SK-N-SH treated with all-trans-retinoic acid at 6 μM for 48 hours (cell line): ENCODE data around the gene ABCC6.

ENCODE experiments used
- ATAC-seq: fragments of 200-7000 bp; cut with Tn5 transposase; 3 replicates; pipeline ENCODE4 v1.9.1; 2020; ENCODE audit warnings: mild to moderate bottlenecking, moderate library complexity
- ARNTL ChIP-seq: fragments of 450-650 bp; formaldehyde crosslinking; IDR thresholded peaks from 2 replicates; pipeline ENCODE4 v1.5.0; 2020; ENCODE audit warnings: low read depth, mild to moderate bottlenecking, moderate library complexity, borderline replicate concordance
- BACH2 ChIP-seq: fragments of 250-450 bp; sonication (Bioruptor Pico); IDR thresholded peaks from 2 replicates; pipeline ENCODE4 v1.9.0; 2021; ENCODE audit warnings: mild to moderate bottlenecking, borderline replicate concordance
- CREB5 ChIP-seq: fragments of 250-450 bp; sonication (Bioruptor Pico); IDR thresholded peaks from 2 replicates; pipeline ENCODE4 v1.5.1; 2020; ENCODE audit warnings: low read depth, mild to moderate bottlenecking, moderate library complexity
- CSDC2 ChIP-seq: fragments of 250-450 bp; sonication (Bioruptor Pico); IDR thresholded peaks from 2 replicates; pipeline ENCODE4 v1.5.0; 2020; ENCODE audit warnings: mild to moderate bottlenecking, moderate library complexity
- CSRNP3 ChIP-seq: fragments of 250-450 bp; sonication (Bioruptor Pico); IDR thresholded peaks from 2 replicates; pipeline ENCODE4 v1.5.1; 2021; ENCODE audit warnings: mild to moderate bottlenecking, moderate library complexity
- ESRRG ChIP-seq: fragments of 250-450 bp; sonication (Bioruptor Pico); IDR thresholded peaks from 2 replicates; pipeline ENCODE4 v1.6.1; 2021; ENCODE audit warnings: mild to moderate bottlenecking
- GLIS3 ChIP-seq: fragments of 250-450 bp; sonication (Bioruptor Pico); IDR thresholded peaks from 2 replicates; pipeline ENCODE4 v1.5.0; 2020; ENCODE audit warnings: mild to moderate bottlenecking, moderate library complexity
- ISL1 ChIP-seq: fragments of 250-450 bp; sonication (Bioruptor Pico); IDR thresholded peaks from 2 replicates; pipeline ENCODE4 v2.1.2; 2022; ENCODE audit warnings: mild to moderate bottlenecking, moderate library complexity
- OSR1 ChIP-seq: fragments of 250-450 bp; sonication (Bioruptor Pico); IDR thresholded peaks from 2 replicates; pipeline ENCODE4 v1.8.0; 2022; ENCODE audit warnings: moderate library complexity, mild to moderate bottlenecking, inconsistent platforms
- PATZ1 ChIP-seq: fragments of 250-450 bp; sonication (Bioruptor Pico); IDR thresholded peaks from 2 replicates; pipeline ENCODE4 v1.8.0; 2020; ENCODE audit warnings: mild to moderate bottlenecking, moderate library complexity, borderline replicate concordance
- POU6F1 ChIP-seq: fragments of 250-450 bp; sonication (Bioruptor Pico); IDR thresholded peaks from 2 replicates; pipeline ENCODE4 v1.8.0; 2021; ENCODE audit warnings: low read depth, mild to moderate bottlenecking, moderate library complexity, borderline replicate concordance
- RARB ChIP-seq: fragments of 250-450 bp; sonication (Bioruptor Pico); IDR thresholded peaks from 2 replicates; pipeline ENCODE4 v1.8.0; 2021; ENCODE audit warnings: mild to moderate bottlenecking, moderate library complexity
- SNAI2 ChIP-seq: fragments of 250-450 bp; sonication (Bioruptor Pico); IDR thresholded peaks from 2 replicates; pipeline ENCODE4 v1.5.0; 2020; ENCODE audit warnings: mild to moderate bottlenecking, moderate library complexity
- TCF4 ChIP-seq: fragments of 250-450 bp; sonication (Bioruptor Pico); IDR thresholded peaks from 2 replicates; pipeline ENCODE4 v1.8.0; 2021; ENCODE audit warnings: mild to moderate bottlenecking, moderate library complexity, borderline replicate concordance
- TOX ChIP-seq: fragments of 250-450 bp; sonication (Bioruptor Pico); IDR thresholded peaks from 2 replicates; pipeline ENCODE4 v1.8.0; 2021; ENCODE audit warnings: mild to moderate bottlenecking, moderate library complexity, borderline replicate concordance
- TSHZ2 ChIP-seq: fragments of 250-450 bp; sonication (Bioruptor Pico); IDR thresholded peaks from 2 replicates; pipeline ENCODE4 v1.5.0; 2020; ENCODE audit warnings: mild to moderate bottlenecking, moderate library complexity
- ZC3H10 ChIP-seq: fragments of 250-450 bp; sonication (Bioruptor Pico); IDR thresholded peaks from 2 replicates; pipeline ENCODE4 v1.5.1; 2021; ENCODE audit warnings: mild to moderate bottlenecking, moderate library complexity
- ZFP3 ChIP-seq: fragments of 250-450 bp; sonication (Bioruptor Pico); IDR thresholded peaks from 2 replicates; pipeline ENCODE4 v1.5.0; 2020; ENCODE audit warnings: mild to moderate bottlenecking, moderate library complexity
- ZFP30 ChIP-seq: fragments of 450-650 bp; formaldehyde crosslinking; IDR thresholded peaks from 2 replicates; pipeline ENCODE4 v1.5.0; 2022; ENCODE audit warnings: mild to moderate bottlenecking, moderate library complexity
- ZNF565 ChIP-seq: fragments of 450-650 bp; formaldehyde crosslinking; conservative IDR thresholded peaks from 2 replicates; pipeline ENCODE4 v1.5.0; 2020; ENCODE audit warnings: low read depth, mild to moderate bottlenecking, moderate library complexity
- ZNF70 ChIP-seq: fragments of 450-650 bp; formaldehyde crosslinking; IDR thresholded peaks from 2 replicates; pipeline ENCODE4 v1.5.0; 2020; ENCODE audit warnings: mild to moderate bottlenecking, moderate library complexity
- ZNF8 ChIP-seq: fragments of 450-650 bp; formaldehyde crosslinking; IDR thresholded peaks from 2 replicates; pipeline ENCODE4 v1.5.0; 2020; ENCODE audit warnings: mild to moderate bottlenecking, moderate library complexity

Gene ABCC6

GRCh38 chr16:16111639-16112038, 111.7 kb downstream of the ABCC6 start:
- TF ChIP-seq CSDC2 (CRISPR knock-in tag), result no peak
- no peak for TF ChIP-seq ZFP3 (CRISPR knock-in tag)
- no peak for TF ChIP-seq PATZ1
- no peak for TF ChIP-seq TOX (CRISPR knock-in tag)
- TF ChIP-seq OSR1 (CRISPR knock-in tag), result no peak
- TF ChIP-seq CREB5 (CRISPR knock-in tag), result no peak
- no peak for TF ChIP-seq CSRNP3
- TF ChIP-seq TSHZ2, result no peak
- no peak for TF ChIP-seq TCF4 (CRISPR knock-in tag)
- TF ChIP-seq RARB (CRISPR knock-in tag), result no peak
- ATAC-seq, result no peak

GRCh38 chr16:16110111-16110490, 113.2 kb downstream of the ABCC6 start:
- ATAC-seq, result no peak
- TF ChIP-seq BACH2 (CRISPR knock-in tag), result no peak
- TF ChIP-seq GLIS3 (CRISPR knock-in tag), result no peak
- TF ChIP-seq ZFP30, result no peak
- TF ChIP-seq PATZ1, result no peak
- no peak for TF ChIP-seq ARNTL (CRISPR knock-in tag)
- no peak for TF ChIP-seq ISL1 (CRISPR knock-in tag)
- no peak for TF ChIP-seq TOX (CRISPR knock-in tag)
- TF ChIP-seq RARB (CRISPR knock-in tag), result no peak
- TF ChIP-seq ZC3H10, result no peak
- TF ChIP-seq CSDC2 (CRISPR knock-in tag), result no peak
- TF ChIP-seq ZNF565 (CRISPR knock-in tag), result no peak
- no peak for TF ChIP-seq ZFP3 (CRISPR knock-in tag)
- no peak for TF ChIP-seq TCF4 (CRISPR knock-in tag)
- no peak for TF ChIP-seq ZNF8 (CRISPR knock-in tag)
- no peak for TF ChIP-seq SNAI2
- no peak for TF ChIP-seq POU6F1 (CRISPR knock-in tag)
- TF ChIP-seq ESRRG, result no peak
- TF ChIP-seq TSHZ2, result no peak
- no peak for TF ChIP-seq ZNF70
- TF ChIP-seq CSRNP3, result no peak
